ENCODE data around the gene SKA2. TPM values are rescaled to one million over a fixed set of nuclear protein-coding genes. Genes with fewer than 3 reads are reported as not detected.

Gene SKA2
- total and polyA plus RNA-seq, 2 of the 8 experiments (the other 6 are each of a cell fraction or from before 2014, with no cell fraction given) = 15.6 to 95.8 TPM

GRCh38 chr17:59106463-59107305 lies 48.3 kb downstream of the SKA2 start, which contains the start of gene TRIM37 (continued):
- TF ChIP-seq CHD7 (IDR thresholded peaks at IDR 0.05; ENCODE audit: insufficient replicate concordance, low read length) = no peak
- peak; percentile 95 for TF ChIP-seq CHD2 (IDR thresholded peaks at IDR 0.05; ENCODE audit: low read length)
- TF ChIP-seq GABPA (IDR thresholded peaks at IDR 0.05; ENCODE audit: borderline replicate concordance, insufficient read depth, low read length) = no peak
- TF ChIP-seq PHF8 (conservative IDR thresholded peaks at IDR 0.05; ENCODE audit: low read depth, low read length) = peak; percentile 86
- TF ChIP-seq CBX8 (IDR thresholded peaks at IDR 0.05; ENCODE audit: borderline replicate concordance, low read depth, low read length) = no peak
- TF ChIP-seq ASH2L (IDR thresholded peaks at IDR 0.05; ENCODE audit: low read length) = no peak
- no peak for TF ChIP-seq RFX5 (IDR thresholded peaks at IDR 0.05; ENCODE audit: borderline replicate concordance, low read depth, low read length)
- TF ChIP-seq BRCA1 (IDR thresholded peaks at IDR 0.05; ENCODE audit: low read depth, low read length) = peak; percentile 85
- TF ChIP-seq SP4 (IDR thresholded peaks at IDR 0.05; ENCODE audit: low read length) = no peak
- no peak for TF ChIP-seq CBX5 (IDR thresholded peaks at IDR 0.05; ENCODE audit: low read depth, low read length)
- no peak for TF ChIP-seq KDM5A (IDR thresholded peaks at IDR 0.05; ENCODE audit: low read length)
